Measurements from ENCODE around the gene IL16.

The IL16 gene

GRCh38 chr15:81174125-81174791, 22.4 kb upstream of the IL16 start:
- no peak for DNase-seq

DNA sequence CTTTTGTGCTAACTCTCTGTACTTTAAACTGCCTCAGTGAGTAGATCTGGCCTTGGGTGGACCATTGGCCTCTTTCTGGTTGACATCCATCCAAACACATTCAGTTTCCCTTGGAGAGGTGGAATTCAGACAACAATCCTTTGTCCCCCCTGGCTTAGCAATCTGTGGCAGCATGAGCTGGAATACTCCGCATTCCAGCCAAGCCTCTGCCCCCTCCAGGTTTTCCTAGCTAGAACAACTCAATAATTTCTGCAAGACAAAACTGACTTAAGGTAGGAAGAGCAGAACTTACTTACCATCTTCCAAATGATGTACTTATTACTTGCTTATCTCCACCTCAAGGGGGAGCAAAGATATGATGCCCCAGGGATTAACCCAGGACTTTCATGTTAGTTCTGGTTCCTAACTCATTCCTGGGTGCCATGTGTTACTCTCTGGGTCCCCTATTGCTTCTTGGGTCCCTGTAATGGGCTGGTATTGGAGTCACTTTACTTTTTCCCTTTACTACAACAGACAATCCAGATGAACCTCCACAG, 21.8 kb upstream of the IL16 start:
- no peak for DNase-seq

- no peak for DNase-seq
These were observed 21.2 kb upstream of the IL16 start for GRCh38 chr15:81175496-81175895.

DNA sequence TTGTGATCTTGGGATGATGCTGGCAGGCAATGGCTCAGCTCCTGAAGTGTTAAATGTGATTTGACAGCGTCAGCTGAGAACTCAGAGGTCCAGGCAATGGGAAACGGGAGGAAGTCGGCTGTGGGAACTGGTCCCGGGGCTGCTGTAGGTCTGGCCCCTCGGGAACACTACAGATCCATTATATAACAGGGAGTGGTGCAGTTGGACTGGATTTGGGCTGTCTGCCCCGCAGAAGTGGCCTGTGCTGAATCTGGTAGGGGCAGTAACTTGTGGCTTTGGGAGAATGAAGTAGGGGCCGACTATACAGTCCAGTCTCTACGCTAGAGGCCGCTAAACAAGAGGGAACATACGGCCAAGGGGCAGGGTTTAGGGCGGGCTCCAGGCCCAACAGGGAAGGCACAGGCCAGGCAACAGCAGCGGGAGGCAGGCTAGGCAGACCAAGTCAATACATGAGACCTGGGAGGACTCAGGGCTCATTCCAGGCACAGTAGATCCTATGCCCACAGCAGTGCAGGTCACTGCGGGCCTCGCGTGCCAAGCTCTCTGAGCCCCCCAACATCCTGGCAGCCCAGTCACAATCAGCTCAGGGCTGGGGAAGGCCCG, 20.3 kb upstream of the IL16 start:
- no peak for DNase-seq

GRCh38 chr15:81178365-81178764, 18.3 kb upstream of the IL16 start:
- no peak for DNase-seq

- DNase-seq = no peak
These were observed 15.5 kb upstream of the IL16 start for GRCh38 chr15:81181220-81181619.

DNA sequence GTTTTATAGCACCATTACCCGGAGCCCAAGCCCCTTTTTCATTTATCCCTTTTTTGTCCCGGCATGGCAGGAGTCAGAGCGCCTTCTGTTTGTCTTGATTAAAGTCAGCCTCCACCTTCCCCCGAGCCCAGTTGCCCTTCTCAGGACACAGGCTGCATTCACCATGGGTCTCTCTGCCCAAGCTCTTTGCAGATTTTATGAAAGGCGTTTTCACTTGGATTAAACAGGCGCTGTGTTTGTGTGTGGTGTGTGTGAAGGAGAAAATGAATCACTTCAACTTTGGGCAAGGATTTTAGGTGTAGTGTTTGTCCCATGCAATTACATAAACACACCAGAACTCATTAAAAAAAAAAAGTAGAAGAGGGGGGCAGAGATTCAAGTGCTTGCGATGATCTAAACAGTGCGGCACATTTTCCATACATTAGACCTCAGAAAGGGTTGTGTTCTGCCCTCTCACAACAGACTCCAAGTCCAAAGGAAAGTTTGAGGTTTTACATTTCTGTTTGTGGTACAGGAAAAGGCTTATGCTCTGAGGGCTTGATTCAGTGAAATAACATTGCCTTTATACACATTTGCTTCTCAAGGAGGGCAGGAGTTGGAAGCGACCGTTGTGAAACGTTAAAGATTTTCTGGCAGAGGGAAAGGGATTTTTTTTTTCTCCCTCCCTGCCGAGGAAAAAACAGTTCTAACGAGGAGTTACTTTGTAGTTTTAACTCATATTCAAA, 14.5 kb upstream of the IL16 start:
- peak in 9 of 51 donors; percentile 10 to 27 (median 21) for DNase-seq

- peak in 2 of 51 donors; percentile 11 to 13 for DNase-seq
These were observed 13.8 kb upstream of the IL16 start for GRCh38 chr15:81182756-81183438.

DNA sequence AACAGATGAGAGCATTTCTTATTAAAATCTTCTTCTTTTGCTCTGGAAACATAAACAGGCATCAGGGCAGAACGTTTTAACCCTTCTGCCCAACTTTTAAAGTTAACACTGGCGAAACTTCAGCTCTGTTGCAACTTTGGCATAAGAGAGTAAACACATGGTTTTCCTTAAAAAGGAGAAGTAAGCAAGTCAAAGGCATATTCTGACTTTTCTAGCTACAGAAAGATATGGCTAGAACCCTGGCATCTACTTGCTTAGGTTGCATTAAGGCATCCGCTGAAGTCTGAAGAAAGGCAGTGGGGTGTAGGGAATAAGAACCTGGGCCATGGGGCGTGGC, 13.3 kb upstream of the IL16 start:
- no peak for DNase-seq

- DNase-seq = no peak
These were observed 12.5 kb upstream of the IL16 start for GRCh38 chr15:81184188-81184587.

DNA sequence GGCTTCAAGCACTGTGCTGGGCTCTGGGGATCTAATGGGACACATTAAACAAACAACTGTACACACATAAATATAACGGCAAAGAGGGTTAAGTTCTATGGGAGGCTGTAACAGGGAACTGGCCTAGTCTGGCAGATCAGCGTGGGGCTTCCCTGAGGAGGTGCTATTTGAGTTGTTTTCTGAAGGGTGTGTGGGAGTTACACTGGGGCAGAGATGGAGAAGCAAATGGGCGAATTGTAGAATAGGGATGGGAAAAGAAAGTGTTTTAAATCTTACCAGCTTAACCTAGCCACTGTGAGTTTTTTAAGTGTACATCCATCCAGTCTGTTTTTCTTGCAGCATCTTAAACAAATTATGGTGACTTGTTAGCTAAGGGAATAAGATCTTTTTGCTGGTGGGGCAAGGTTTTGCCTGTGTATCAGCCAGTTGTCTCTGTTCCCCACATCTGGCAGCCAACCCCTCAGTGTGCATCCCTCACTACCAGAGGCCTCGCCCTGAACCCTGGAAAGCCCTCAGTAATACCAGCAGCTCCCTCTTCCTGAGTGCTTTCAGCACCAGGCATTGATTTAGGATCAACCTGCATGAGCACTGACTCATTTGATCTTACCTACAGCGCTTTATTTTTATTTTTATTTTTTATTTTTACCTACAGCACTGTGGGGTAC, 10.9 kb upstream of the IL16 start:
- DNase-seq = no peak

GRCh38 chr15:81188354-81188753, 8.3 kb upstream of the IL16 start:
- DNase-seq = no peak

GRCh38 chr15:81189583-81190283, 6.9 kb upstream of the IL16 start:
- DNase-seq = no peak

DNA sequence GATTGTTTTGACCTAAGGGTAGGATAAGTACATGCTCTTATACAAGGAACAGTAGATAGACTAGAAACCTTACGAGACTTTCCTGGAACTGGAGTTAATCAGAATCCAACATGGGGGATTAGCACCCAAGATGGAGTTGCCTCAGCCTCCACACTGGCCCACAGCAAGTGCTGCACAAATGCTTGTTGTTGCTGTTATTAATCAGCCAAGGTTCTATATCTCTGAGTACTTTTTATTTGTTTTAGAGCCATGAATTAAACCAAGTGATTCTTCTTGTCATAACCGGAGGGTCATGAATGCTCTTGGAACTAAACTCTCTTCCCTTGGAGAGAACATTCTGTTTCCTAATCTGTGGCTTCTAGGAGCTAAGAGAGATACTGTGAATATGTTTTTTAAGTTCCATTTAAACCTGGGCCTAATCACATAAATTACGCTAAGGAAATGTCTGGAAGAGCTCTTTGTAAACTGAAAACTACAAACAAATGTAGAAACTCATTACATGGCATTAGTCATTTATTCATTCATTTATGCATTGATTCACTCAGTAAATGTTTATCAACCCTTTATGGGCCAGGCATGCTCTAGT, 5.7 kb upstream of the IL16 start:
- DNase-seq = no peak

DNA sequence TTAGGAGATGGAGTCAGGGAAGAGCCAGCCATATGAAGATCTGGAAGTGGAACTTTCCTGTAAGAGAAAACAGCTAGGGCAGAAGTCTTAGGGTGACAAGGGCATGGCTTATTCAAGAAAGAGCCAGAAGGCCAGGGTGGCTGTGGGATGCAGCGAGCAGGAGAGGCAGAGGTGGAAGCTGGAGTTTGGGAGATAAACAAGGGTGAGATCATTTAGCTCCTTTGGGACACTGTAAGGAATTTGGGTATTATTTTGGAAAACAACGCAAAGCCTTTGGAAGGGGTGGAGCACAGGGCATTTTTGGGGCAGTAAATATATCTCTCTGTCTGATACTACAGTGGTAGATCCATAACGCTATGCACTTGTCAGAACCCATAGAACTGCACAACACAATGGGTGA, 5.0 kb upstream of the IL16 start:
- no peak for DNase-seq

DNA sequence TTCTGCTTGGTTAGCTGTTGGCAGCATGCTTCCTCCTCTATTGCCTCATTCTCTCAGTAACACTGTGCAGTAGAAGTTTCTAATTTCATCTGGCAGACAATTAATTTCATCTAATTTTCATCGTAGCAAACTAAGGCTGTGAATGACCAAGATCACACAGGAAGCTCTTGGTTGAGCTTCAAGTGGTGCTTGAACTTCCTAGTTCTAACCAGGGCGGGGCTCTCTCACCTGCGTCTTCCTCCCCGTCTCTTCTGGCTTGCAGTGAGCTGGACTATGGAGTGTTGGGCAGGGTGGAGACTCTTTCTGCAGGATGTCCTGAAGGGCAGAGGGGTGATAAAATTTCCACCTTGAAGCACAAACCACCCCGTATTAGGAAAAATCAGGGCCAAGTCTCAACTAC, 2.0 kb upstream of the IL16 start:
- DNase-seq = no peak

DNA sequence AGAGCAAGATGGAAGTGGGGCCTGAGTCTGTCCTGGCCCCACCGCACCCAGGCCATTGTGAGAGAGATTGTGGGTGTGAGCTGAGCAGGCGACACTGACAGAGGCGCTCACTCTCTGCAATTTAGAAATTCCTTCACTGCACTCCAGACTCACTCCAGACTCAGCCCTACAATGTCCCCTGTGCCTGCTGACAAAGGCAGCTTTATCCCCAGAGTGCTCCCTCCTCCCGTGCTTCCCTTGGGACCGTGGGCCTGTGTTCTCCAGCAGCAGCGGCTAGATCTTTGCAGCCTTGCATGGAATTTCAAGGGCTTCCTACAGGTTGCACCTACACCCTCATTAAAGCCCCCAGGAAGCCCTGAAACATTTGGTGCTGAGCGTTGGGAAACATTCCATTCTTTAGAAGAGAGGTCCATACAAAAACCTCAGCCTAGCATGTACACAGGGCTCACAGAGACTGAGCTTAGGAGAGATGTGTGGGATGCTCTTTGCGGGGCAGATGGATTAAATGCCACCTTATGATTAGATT, 1.3 kb upstream of the IL16 start:
- peak in 12 of 51 donors; percentile 6 to 42 (median 10) for DNase-seq

DNA sequence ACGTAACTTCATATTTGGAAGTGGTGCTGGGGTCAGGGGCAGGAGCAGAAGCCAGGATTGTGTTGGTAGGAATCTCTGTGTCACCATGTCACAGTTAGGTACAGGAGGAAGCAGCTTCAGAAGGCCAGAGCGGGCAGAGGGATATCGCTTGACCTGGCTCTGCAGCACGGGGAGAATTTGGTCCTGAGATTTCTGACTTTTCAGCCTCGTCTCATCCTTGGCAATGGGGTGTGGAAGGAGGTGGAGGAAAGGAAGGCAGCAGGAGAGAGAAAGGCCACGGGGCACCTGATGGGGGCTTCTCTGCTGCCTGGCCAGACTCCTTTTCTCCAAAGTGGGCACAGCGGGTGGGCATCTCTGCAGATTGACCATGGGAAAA, 564 bp downstream of the IL16 start:
- no peak for DNase-seq

DNA sequence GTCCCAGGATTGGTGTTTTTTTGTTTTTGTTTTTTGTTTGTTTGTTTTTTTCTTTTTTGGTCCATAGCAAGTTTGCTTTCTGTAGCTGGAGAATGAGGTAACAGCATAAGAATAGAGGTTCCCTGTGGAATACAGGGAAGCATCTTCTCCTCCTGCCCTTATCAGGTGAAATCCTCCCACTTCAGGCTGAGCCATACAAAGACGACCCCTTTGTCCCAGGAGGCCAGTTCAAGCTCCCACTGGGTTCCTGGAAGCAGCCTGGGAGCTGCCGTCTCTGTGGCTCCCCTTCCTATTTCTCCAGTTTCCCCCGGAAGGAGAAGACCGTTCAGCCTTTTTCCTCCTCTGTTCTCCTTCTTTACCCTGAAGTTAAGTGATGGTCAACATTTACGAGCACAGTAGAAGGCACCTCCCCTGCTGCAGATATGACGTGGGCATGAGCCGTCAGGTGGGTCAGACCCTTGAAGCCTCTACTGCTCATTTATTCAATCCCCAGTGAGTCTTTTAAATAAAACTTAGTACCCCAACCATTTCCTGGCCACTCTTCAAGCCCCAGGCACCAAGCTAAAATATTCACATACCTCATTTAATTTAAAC, 1.1 kb downstream of the IL16 start:
- DNase-seq = no peak

Data from hypothalamus (tissue), 51 donors.